Epithelial cell of proximal tubule (primary cell): ENCODE data around the gene TSNAX. TPM values are rescaled to one million over a fixed set of nuclear protein-coding genes. Genes with fewer than 3 reads are reported as not detected.
"Not testable (repeated sequence)": the region's sequence is repeated elsewhere in the genome, so short reads cannot be mapped to it uniquely, and the experiment has no call there.

Source experiments
- DNase-seq: peaks from one replicate; pipeline ENCODE4 v3.0.0-alpha.2; 2011; ENCODE audit warnings: low read depth
- H3K4me3 ChIP-seq: 2 replicates; pipeline ENCODE4 v1.5.1; 2011; ENCODE audit warnings: low read depth, mild to moderate bottlenecking, low read length
- total RNA-seq: library from RNA; depleted of rRNA; stranded (reverse); fragments of >200 nt; gene quantifications from 2 replicates; pipeline ENCODE4 v1.2.3, GENCODE V29; 2015
- TF ChIP-seq, protein P1 (sequence below): conservative IDR thresholded peaks from 2 replicates; pipeline ENCODE4 v1.5.1; 2012; ENCODE audit warnings: low read depth, mild to moderate bottlenecking, low read length

TSNAX gene
- total RNA-seq, 1 donor from 2014 or later, result 12.1 TPM

DNA sequence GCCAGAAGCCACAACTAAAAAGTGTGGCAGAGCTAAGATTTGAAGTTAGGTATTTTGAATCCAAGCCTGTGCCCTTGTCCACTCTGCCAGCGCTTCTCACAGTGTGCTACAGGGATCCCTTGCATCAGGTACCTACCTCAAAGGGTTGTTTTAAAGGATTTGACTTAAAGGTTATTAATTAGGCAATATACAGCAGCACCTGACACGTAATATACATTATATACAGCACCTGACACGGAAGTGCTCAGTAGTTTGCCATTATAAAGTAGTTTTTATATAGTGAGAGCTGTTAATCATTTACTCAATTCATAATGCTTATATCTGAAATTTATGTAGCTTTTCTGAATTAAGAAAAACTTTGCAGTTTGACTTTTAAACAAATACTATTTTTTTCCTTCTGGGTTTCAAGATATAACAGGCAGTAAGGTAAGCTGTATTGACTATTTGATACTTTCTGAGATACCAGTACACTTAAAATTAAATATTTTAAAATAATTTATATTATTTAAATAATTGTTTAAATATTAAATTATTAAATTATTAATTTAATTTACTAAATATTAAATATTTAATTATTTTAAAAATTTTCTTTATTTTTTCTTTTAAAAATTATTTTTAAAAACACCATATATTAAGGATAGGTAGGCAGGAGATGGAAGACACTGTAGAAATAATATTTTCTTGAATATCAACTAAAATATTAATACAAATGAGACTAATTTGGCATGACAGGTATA lies 33.3 kb downstream of the TSNAX start:
- TF ChIP-seq, protein P1, sequence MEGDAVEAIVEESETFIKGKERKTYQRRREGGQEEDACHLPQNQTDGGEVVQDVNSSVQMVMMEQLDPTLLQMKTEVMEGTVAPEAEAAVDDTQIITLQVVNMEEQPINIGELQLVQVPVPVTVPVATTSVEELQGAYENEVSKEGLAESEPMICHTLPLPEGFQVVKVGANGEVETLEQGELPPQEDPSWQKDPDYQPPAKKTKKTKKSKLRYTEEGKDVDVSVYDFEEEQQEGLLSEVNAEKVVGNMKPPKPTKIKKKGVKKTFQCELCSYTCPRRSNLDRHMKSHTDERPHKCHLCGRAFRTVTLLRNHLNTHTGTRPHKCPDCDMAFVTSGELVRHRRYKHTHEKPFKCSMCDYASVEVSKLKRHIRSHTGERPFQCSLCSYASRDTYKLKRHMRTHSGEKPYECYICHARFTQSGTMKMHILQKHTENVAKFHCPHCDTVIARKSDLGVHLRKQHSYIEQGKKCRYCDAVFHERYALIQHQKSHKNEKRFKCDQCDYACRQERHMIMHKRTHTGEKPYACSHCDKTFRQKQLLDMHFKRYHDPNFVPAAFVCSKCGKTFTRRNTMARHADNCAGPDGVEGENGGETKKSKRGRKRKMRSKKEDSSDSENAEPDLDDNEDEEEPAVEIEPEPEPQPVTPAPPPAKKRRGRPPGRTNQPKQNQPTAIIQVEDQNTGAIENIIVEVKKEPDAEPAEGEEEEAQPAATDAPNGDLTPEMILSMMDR, result no peak
- no peak overlapping the region for H3K4me3 ChIP-seq
- no peak for DNase-seq

DNA sequence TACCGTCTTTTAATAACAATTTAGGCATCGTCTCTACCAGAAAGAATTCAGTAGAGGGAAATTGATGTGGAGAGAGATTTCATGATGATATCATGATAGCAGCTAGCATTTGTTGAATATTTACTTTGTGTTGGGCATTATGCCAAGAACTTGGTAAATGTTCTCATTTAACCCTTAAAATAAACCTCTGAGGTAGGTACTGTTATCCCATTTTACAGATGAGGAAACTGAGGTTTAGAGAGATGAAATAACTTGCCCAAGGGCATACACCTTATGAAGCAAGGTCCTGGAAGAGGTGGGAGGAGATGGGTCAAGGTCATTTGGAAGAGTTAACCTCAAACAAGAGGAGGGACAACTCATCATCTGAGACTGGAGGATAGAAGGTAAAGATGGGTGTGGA lies 34.8 kb downstream of the TSNAX start:
- DNase-seq, result no peak
- TF ChIP-seq, protein P1, result no peak
- H3K4me3 ChIP-seq, result no peak overlapping the region

DNA sequence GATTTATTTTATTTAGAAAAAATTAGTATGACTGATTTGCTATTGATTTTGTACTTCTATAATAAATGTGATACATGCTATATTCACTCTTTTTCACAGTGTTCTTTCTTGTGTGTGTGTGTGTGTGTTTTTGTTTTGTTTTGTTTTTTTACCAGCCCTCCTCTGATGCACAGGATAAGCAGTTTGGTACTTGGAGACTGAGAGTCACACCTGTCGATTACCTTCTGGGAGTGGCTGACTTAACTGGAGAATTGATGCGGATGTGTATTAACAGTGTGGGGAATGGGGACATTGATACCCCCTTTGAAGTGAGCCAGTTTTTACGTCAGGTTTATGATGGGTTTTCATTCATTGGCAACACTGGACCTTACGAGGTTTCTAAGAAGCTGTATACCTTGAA lies 35.9 kb downstream of the TSNAX start:
- H3K4me3 ChIP-seq, result no peak overlapping the region
- TF ChIP-seq, protein P1, result no peak
- DNase-seq, result no peak

DNA sequence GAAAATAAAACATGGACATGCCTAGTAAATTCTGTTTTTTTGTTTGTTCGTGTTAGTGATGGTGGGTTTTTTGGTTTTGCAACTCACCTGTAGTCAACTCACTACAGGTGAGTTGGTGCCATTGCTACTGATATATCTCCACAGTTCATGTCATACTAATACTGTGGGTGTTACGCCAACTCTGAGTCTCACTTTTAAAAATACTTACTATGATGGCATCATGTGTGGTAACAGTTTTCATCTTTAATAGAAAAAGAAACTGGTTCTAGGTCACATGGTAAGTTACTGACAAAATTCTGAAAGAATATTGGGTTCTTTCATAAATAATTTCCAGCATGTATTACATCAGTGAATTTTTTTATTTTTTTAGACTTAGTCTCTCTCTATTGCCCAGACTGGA lies 38.0 kb downstream of the TSNAX start:
- DNase-seq, result no peak
- no peak overlapping the region for H3K4me3 ChIP-seq
- TF ChIP-seq, protein P1, result no peak

DNA sequence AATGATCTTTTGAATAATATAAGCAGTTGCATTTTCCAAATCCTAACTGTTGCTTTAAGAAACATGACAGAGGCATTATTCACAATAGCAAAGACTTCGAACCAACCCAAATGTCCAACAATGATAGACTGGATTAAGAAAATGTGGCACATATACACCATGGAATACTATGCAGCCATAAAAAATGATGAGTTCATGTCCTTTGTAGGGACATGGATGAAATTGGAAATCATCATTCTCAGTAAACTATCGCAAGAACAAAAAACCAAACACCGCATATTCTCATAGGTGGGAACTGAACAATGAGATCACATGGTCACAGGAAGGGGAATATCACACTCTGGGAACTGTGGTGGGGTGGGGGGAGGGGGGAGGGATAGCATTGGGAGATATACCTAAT lies 41.8 kb downstream of the TSNAX start:
- not testable (repeated sequence) for H3K4me3 ChIP-seq, DNase-seq

DNA sequence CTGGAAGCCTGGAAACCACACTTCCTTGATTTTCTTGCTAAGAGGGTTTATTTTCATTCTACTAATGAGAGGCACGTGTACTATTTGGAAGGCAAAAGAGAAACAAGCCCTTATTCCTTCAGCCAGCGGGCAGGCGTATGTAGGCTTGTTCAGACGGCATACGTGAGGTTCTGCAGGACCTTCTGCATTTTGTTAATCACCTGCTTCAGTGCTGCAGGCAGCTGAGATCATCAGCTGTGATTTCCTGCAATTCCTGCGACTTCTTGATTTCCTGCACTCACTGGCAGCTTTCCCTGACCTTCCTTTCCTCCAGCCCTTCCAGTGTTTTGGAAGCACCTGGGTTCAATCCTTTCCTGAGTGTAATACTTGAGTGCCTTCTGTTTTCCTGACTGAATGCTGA lies 43.4 kb downstream of the TSNAX start:
- TF ChIP-seq, protein P1, result no peak

DNA sequence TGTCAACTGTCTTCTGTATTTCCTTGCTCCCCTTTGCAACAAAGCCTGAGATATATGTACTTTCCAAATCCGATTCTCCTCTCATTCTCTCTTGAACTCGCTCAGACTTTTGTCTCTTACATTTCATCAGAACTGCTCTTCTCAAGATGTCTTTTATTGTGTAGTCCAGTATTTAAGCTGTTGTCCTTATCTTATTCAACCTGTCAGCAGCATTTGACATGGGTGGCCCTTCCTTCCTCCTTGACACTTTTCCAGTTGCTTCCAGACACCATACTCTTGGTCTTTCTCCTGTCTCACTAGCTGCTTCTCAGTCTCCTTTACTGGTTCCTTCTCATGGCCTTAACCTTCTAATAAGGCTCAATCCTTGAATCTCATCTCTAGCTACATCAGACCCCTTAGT lies 47.0 kb downstream of the TSNAX start:
- H3K4me3 ChIP-seq, result no peak overlapping the region
- TF ChIP-seq, protein P1, result no peak
- DNase-seq, result no peak

More for the DNA sequence above, 43.4 kb downstream of the TSNAX start:
- no peak overlapping the region for H3K4me3 ChIP-seq
- DNase-seq, result no peak
